Measurements from ENCODE around the gene SLIT3.

Gene SLIT3

GRCh38 chr5:168819004-168819621 is 481.8 kb downstream of the SLIT3 start:
- Histone ChIP-seq H3K4me3 (replicated peaks; ENCODE audit: low read depth, low read length) (no peak overlapping the region), H3K27me3 (replicated peaks; ENCODE audit: control insufficient read depth, insufficient read depth, low read length) (peaks cover 2% of the 10 kb centered on the region), H3K36me3 (ENCODE audit: control insufficient read depth, insufficient read depth, low read length) (no peaks in the 10 kb centered on the region)
- no peak for TF ChIP-seq CTCF (IDR thresholded peaks at IDR 0.05; ENCODE audit: insufficient read depth, low read length, poor library complexity, severe bottlenecking)
- DNase-seq (ENCODE audit: extremely low read depth, insufficient read length), result no peak

DNA sequence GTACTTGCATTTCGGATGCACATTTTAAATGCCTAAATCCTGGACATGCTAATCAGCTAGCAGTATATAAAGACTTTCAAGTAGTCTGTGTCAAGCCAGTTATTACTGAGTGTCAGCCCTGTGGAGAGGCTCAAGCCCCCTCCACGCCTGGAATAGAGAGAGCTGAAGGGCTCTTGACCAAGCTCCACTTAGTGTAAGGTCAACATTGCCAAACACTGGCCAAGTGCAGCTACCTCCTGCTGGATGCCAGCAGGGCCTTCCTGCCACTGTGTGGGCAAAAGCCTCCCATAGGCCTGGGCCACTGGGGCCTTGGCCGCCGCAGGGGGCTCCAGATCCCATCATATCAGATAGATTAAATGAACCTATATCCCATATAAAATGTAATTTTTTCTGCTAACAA is 482.4 kb downstream of the SLIT3 start:
- no peak for TF ChIP-seq CTCF (IDR thresholded peaks at IDR 0.05; ENCODE audit: insufficient read depth, low read length, poor library complexity, severe bottlenecking)
- H3K27me3 ChIP-seq (replicated peaks; ENCODE audit: control insufficient read depth, insufficient read depth, low read length), result peaks cover 2% of the 10 kb centered on the region
- no peaks in the 10 kb centered on the region for H3K36me3 ChIP-seq (ENCODE audit: control insufficient read depth, insufficient read depth, low read length)
- DNase-seq (ENCODE audit: extremely low read depth, insufficient read length), result no peak
- no peak overlapping the region for H3K4me3 ChIP-seq (replicated peaks; ENCODE audit: low read depth, low read length)

- Histone ChIP-seq H3K36me3 (ENCODE audit: control insufficient read depth, insufficient read depth, low read length) (no peaks in the 10 kb centered on the region), H3K4me3 (replicated peaks; ENCODE audit: low read depth, low read length) (no peak overlapping the region), H3K27me3 (replicated peaks; ENCODE audit: control insufficient read depth, insufficient read depth, low read length) (peaks cover 2% of the 10 kb centered on the region)
- no peak for DNase-seq (ENCODE audit: extremely low read depth, insufficient read length)
- no peak for TF ChIP-seq CTCF (IDR thresholded peaks at IDR 0.05; ENCODE audit: insufficient read depth, low read length, poor library complexity, severe bottlenecking)
These were observed 483.3 kb downstream of the SLIT3 start for GRCh38 chr5:168817591-168817990.

DNA sequence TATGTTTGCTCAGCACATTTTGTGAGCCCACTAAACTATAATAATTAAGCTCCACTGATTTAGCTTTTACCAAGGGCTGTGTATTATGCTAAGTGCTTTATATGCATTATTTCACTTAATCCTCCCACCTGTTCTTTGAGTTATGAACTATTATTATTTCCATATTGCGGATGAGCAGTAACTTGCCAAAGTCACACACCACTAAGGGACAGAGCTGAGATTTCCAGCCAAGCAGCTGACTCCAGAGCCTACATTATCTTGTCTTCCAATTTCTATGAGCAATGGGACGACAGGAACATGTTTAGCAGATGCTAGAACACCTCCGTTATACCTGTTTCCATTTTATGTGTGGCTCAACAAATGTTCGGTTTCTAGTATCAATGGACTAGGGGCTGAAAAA is 484.3 kb downstream of the SLIT3 start:
- Histone ChIP-seq H3K36me3 (ENCODE audit: control insufficient read depth, insufficient read depth, low read length) (no peaks in the 10 kb centered on the region), H3K4me3 (replicated peaks; ENCODE audit: low read depth, low read length) (no peak overlapping the region), H3K27me3 (replicated peaks; ENCODE audit: control insufficient read depth, insufficient read depth, low read length) (peaks cover 2% of the 10 kb centered on the region)
- no peak for DNase-seq (ENCODE audit: extremely low read depth, insufficient read length)
- no peak for TF ChIP-seq CTCF (IDR thresholded peaks at IDR 0.05; ENCODE audit: insufficient read depth, low read length, poor library complexity, severe bottlenecking)

DNA sequence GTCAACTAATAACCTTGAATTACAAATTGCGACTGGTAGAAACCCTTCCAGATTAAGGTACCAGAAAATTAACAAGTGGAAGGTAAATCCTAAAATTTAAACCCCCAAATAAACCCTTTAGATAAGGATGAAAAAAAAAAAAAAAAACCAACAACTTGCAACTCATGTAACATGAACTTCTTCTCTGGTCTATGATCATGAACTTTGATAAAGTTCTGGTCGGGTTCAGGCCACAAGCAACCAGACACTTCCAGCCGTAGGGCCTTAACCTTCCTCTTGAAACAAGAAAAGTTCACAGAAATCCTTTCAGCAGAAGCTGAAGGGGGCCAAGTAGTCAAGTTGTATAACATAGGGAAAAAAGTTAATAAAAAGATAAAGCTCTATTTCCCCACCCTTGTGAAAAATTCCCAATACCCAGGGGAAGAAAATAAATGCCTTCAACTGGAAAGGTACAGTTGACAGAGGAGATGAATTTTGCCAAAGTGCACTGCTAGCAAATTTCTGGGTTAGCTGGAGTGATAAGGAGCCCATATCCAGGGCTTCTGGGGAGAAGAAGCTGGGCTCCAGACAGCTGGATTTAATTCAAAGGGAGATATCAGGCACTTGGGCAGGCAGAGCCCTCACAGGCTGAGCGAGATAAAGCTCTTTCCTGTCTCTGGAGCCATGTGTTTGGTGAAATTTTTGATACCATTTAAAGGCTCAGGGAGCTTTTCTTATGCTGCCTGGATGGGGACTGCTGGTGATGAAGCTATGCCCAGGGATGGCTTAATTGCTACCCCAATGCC is 487.6 kb downstream of the SLIT3 start:
- DNase-seq (ENCODE audit: extremely low read depth, insufficient read length), result no peak
- H3K36me3 ChIP-seq (ENCODE audit: control insufficient read depth, insufficient read depth, low read length), result no peaks in the 10 kb centered on the region
- no peak for TF ChIP-seq CTCF (IDR thresholded peaks at IDR 0.05; ENCODE audit: insufficient read depth, low read length, poor library complexity, severe bottlenecking)
- peaks cover 2% of the 10 kb centered on the region for H3K27me3 ChIP-seq (replicated peaks; ENCODE audit: control insufficient read depth, insufficient read depth, low read length)
- H3K4me3 ChIP-seq (replicated peaks; ENCODE audit: low read depth, low read length), result no peak overlapping the region

All from GM06990 (cell line).